GM13977 (cell line): ENCODE measurements around the gene MEX3A.
"Not testable (repeated sequence)": the region's sequence is repeated elsewhere in the genome, so short reads cannot be mapped to it uniquely, and the experiment has no call there.

Experiments
- DNase-seq: peaks from one replicate; pipeline ENCODE4 v3.0.0; 2012; ENCODE audit warnings: low spot score
- in situ Hi-C: fragments of 300-500 bp; cut with MboI; formaldehyde crosslinking; loops from one replicate; pipeline ENCODE4 v1.12.0; 2022; ENCODE audit warnings: low sequenced_read_pairs, low pct_unique_long_range_greater_than_20kb, mixed read lengths, inconsistent platforms; ENCODE audit not compliant: unreplicated experiment
- TF ChIP-seq, protein P1 (sequence below): IDR thresholded peaks from 2 replicates; pipeline ENCODE4 v1.5.1; 2012; ENCODE audit warnings: mild to moderate bottlenecking, control low read depth; ENCODE audit not compliant: insufficient read depth; ENCODE audit errors: extremely low read depth, missing control alignments

MEX3A gene

DNA sequence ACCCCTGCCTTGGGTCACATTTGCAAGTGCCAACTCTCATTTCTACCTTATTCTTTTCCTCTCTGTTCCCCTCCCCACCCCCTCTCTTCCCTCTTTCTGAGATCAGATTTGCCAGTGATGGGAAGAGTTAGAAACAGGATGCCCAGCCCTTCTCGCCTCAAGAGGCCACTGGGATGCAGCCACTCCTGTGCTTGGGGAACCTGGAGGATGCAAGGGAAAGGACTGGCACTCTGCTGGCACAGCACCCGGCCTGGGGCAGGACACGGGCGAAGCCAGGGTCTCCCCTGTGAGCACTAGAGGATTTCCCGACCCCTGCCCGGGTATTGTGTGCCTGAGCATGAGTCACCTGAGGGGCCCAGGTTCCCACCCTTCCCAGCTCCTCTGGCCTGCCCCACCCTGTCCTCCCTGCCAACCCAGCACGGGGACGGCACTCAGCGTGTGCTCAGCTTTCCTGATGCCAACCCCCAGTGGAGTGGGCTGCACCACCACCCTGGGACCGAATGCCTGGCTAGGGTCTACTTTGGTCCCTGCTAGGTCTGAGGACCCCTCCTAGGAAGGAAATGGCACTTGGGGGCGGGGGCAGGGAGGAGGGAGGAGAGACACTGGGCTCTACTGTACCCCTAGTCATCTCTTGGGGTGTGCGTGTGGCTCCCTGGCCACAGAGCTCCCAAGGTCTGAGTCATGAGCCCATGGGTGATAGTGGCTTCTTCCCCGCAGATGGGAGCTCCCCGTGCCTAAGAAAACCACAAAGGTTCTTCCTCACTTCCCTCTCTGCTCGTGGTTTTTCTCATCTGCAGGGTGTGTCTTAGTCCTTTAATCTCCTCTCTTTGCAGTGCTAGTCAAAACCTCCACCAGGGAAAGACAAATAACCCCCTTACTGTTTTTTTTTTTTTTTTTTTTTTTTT, 44.6 kb upstream of the MEX3A start:
- peak; percentile 58 for DNase-seq
- TF ChIP-seq, protein P1, sequence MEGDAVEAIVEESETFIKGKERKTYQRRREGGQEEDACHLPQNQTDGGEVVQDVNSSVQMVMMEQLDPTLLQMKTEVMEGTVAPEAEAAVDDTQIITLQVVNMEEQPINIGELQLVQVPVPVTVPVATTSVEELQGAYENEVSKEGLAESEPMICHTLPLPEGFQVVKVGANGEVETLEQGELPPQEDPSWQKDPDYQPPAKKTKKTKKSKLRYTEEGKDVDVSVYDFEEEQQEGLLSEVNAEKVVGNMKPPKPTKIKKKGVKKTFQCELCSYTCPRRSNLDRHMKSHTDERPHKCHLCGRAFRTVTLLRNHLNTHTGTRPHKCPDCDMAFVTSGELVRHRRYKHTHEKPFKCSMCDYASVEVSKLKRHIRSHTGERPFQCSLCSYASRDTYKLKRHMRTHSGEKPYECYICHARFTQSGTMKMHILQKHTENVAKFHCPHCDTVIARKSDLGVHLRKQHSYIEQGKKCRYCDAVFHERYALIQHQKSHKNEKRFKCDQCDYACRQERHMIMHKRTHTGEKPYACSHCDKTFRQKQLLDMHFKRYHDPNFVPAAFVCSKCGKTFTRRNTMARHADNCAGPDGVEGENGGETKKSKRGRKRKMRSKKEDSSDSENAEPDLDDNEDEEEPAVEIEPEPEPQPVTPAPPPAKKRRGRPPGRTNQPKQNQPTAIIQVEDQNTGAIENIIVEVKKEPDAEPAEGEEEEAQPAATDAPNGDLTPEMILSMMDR: no peak
- in situ Hi-C loops: no loop called here

DNA sequence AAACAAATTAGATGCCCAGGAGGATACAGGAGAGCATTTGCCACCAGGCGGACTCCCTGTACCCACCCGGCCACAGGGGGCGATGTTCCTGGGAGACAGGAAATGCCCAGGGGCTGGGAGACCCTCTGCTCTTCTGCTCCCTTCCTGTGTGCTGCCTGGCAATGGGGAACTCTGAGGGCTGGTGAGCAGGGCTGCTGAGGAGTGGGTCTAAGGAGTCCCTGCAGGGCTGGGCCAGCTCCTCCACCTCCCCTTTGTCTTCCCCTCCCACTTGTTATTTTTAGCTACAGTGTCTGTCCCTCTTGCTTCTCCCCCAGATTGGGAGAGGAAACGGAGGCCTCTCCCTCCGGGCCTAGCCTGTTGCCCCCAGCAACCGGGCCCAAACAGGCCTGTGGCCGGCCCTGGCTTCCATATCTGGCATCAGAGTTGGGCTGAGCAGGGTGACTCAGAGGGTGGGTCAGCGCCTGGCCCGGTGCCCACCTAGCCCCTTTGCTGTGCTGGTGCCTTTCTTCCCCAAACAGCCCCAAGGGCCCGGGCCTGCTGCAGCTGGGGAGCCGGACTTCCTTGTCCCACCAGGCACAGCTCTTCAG, 43.9 kb upstream of the MEX3A start:
- TF ChIP-seq, protein P1: peak; percentile 40
- in situ Hi-C loops: no loop called here
- peak; percentile 46 for DNase-seq

DNA sequence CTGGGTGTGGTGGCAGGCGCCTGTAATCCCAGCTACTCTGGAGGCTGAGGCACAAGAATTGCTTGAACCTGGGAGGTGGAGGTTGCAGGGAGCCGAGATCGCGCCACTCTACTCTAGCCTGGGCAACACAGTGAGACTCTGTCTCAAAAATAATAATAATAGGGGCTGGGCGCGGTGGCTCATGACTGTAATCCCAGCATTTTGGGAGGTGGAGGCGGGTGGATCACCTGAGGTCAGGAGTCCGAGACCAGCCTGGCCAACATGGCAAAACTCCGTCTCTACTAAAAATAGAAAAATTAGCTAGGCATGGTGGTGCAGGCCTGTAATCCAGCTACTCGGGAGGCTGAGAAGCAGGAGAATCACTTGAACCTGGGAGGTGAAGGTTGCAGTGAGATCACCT, 43.3 kb upstream of the MEX3A start:
- DNase-seq, in situ Hi-C loops: not testable (repeated sequence)

DNA sequence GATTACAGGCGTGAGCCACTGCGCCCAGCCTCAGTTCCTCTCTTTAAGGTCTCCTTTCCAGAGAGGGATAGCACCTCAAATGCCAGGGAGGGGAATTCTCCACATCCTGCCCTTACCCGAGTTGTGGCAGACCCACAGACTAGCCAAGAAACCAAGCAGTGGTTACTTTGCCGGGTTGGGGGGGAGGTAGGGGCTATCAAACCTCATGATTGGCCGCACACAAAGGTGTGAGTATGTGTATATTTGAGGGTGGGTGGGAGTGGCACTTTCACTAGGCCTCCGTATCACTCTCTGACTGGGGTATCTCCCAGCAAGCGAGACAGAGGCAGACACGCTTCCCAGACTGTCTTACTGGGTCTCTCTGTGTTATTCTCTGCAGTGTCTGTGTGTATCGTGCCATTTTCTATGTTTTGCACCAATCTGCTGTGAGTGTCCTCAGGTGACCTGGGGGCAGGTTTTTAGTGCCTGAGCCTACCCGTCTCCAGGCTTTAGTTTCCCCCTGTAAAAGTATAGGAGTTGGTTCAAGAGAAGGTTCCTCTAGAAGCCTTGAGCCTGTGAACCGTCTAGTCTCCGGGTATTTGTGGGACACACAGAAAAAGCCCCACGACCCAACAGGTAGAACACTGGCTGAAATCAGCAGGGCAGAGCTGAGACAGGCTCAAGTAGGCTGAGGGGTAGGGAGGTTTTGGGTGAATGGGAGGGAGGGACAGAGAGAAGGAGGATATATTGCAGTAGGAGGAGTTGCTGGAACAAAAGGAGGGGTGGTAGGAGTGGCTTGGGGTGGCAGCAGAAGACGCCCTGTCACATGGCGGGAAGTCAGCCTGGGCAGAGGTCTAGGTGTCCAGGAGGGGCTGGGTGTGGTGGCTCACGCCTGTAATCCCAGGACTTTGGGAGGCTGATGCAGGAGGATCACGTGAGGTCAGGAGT, 42.6 kb upstream of the MEX3A start:
- no peak for DNase-seq
- in situ Hi-C loops: no loop called here
- TF ChIP-seq, protein P1: no peak

DNA sequence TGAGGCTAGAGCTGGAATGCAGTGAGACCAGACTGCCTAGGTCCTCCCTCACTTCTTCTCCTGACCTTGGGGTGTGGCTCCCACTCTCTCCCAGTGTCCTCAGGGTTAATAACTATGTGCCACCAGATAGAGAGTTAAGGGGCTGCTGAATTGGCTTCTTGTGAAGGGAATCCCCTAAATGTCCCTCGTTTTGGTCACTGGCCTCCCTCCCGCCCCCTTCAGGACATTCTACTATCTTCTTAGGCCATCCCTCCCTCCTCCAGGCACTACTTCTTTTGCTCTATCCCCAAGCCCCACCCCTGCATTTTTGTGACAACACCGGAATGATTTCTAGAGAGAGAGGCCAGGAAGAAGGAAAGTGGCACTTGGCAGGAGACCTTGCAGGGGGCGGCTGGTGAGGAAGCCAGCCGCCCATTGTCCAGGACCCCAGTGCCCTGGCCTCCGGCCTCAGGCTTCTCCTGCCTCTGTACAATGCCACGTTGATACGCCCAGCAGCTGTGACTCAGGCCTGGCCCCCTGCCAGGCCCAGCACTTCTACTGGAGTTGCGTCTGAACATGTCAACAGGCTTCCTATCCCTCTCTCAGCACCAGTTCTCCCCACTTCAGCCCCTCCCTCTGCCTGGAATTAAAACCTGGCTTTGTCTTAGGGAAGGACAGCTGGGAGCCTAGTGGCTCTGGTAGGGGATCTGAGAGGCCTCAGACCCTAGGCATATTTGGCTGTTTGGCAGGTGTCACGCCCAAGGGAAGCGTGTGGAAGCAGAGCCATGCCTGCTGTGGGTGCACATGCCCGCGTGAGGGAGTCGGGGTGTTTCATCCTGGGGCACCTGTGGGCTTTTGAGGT, 41.3 kb upstream of the MEX3A start:
- in situ Hi-C loops: no loop called here
- no peak for DNase-seq

More for the DNA sequence above, 41.3 kb upstream of the MEX3A start:
- TF ChIP-seq, protein P1: peak; percentile 24
